ENCODE results near the gene ARHGEF25.
"Not testable (repeated sequence)": the region's sequence is repeated elsewhere in the genome, so short reads cannot be mapped to it uniquely, and the experiment has no call there.

The ARHGEF25 gene

DNA sequence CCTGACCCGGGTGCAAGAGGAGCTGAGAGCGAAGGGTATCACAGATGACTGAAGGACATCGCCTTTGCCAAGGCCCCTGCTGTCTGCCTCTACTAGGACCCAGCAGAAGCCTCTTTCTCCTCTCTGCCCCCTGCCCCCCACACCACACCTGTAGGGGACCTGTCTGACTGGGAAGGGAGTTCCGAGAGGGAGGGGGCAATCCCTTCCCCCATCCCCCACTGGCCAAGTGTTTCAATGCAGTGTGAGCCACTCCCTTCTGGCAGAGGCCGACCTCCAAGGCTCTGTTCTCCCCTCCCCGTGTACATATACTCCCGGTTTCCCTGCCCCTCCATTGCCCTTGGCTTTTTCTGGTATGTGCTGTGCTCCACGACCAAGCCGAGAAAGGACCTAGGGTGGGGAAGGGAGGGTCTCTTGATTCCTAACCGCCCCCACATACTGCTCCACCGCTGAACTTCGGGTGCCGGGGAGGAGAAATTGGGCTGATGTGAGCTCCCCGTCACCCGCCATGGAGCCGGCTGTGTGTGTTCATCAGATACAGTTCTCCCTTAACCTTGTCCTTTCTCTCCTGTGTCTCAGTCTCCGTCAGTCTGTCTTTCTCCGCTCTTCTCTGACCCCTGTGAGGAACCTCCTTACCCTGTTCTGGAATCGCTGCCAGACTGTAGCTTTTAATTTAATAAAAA, 2.0 kb upstream of the ARHGEF25 start:
- no peak for DNase-seq (ENCODE audit: low read depth)

GRCh38 chr12:57609781-57610553, 1.3 kb upstream of the ARHGEF25 start:
- no peak for DNase-seq (ENCODE audit: low read depth)

DNA sequence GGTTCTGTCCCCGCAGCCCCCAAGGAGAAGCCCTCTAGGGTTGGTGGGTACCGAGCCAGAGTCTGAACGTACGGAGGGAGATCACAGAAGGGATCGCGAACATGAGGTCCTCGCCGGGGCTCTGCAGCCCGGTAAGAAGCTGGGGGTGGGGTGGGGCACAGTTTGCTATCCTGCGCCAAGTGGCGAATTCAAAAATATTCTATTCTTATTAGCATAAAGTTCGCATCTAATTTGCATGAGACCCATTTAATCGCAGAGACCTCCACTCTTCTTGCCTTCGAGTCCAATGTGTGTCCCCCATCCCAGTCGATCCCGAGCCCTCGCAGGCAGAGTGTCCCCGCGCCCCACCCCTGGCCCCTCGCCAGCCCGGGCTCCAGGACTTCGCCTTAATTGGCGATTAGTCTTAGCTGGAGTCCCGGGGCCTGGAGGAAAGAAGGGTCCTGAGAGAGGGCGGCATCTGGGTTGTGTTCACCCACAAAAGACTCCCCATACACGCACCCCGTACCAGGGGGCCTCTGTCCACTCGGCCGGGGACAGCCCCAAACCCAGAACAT, 604 bp upstream of the ARHGEF25 start:
- DNase-seq (ENCODE audit: low read depth), result no peak

- no peak for DNase-seq (ENCODE audit: low read depth)
Measured at GRCh38 chr12:57611827-57612710, 834 bp downstream of the ARHGEF25 start.

DNA sequence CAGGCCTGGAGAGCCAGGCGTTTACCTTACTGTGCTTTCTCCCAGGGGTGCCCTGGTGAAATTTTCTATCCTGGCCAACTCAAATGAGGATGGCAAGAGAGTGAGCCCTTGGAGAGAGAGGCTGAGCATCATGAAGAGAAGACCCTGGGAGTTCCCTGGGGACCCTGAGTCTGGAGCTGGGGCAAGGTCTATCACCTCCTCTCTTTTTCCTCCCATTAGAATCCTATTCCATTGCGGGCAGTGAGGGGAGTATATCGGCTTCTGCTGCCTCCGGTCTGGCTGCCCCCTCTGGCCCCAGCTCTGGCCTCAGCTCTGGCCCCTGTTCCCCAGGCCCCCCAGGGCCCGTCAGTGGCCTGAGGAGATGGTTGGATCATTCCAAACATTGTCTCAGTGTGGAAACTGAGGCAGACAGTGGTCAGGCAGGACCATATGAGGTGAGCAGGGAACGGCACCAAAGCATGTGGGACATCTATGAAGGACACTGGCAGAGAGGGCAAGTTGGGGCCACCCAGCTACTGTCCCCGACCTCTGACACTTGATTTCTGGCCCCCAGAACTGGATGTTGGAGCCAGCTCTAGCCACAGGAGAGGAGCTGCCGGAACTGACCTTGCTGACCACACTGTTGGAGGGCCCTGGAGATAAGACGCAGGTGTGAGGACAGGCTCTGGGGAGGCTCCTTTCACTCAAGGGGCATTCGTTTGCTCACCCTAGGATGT, 1.6 kb downstream of the ARHGEF25 start:
- DNase-seq (ENCODE audit: low read depth), result no peak

GRCh38 chr12:57613427-57614109, 2.3 kb downstream of the ARHGEF25 start:
- DNase-seq (ENCODE audit: low read depth), result no peak

GRCh38 chr12:57614178-57614947, 3.1 kb downstream of the ARHGEF25 start:
- no peak for DNase-seq (ENCODE audit: low read depth)

- DNase-seq (ENCODE audit: low read depth), result no peak
Measured at GRCh38 chr12:57614948-57615500, 3.8 kb downstream of the ARHGEF25 start.

- DNase-seq (ENCODE audit: low read depth), result no peak
Measured at GRCh38 chr12:57615637-57616036, 4.4 kb downstream of the ARHGEF25 start.

- no peak for DNase-seq (ENCODE audit: low read depth)
Measured at GRCh38 chr12:57616383-57617101, 5.3 kb downstream of the ARHGEF25 start.

DNA sequence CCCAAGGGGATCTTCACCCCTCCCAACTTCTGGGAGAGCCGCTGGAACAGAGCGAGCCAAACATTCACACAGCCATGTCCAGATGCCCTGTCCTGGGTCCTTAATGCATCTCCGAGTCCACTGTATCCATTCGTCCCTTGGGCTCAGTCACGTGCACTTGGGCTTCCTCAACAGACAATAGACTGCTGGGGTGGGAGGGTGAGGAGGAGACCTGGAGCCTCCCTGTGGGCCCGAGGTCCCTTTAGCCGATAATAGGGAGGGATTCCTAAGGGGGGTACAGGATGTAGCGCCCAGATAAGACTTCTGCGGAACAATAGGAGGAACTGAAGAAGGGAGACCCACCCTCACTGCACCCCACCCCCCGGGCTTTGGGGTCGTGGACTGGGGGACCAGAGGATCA, 6.7 kb downstream of the ARHGEF25 start:
- DNase-seq (ENCODE audit: low read depth), result no peak

DNA sequence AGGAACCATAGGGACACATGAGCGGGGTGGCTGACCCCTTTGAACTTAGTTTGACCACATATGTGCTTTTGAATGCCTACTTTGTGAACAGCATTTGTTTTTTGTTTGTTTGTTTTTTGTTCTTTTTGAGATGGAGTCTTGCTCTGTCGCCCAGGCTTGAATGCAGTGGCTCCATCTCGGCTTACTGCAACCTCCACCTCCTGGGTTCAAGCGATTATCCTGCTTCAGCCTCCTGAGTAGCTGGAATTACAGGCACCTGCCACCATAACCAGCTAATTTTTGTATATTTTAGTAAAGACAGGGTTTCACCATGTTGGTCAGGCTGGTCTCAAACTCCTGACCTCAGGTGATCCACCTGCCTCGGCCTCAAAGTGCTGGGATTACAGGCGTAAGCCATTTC, 7.2 kb downstream of the ARHGEF25 start:
- not testable (repeated sequence) for DNase-seq (ENCODE audit: low read depth)

GRCh38 chr12:57618966-57619433, 7.8 kb downstream of the ARHGEF25 start:
- no peak for DNase-seq (ENCODE audit: low read depth)

GRCh38 chr12:57619434-57620244, 8.4 kb downstream of the ARHGEF25 start:
- DNase-seq (ENCODE audit: low read depth), result no peak

DNA sequence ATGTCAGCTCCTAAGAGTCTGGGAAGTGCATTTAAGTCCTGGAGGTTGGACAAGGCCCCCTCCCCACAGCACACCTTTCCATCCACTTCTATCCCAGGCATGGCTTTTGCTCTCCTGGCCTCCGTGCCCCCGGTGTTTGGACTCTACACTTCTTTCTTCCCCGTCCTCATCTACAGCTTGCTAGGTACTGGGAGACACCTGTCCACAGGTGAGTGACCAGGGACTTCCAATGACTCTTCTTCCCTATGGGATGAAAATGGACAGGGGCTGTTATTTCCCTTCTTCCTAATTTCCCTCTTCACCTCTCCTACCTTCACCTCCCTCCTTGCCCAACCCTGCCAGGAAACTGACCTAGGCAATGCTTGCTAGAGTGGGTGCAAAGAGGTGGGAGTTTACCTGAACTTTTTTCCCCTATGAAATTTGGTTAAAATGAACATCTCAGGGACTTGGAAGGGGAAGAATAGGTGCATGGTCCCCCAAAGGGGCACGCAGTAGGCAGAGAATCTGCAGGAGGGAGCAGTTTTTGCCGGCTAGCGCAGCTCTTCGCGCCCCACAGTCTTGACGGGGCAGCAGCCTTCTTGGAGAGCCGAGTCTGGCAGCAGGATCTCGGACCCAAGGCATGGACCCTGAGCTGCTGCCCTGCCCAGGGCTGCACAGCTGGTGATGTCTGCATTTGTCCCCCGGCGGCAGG, 9.2 kb downstream of the ARHGEF25 start:
- DNase-seq (ENCODE audit: low read depth), result no peak

DNA sequence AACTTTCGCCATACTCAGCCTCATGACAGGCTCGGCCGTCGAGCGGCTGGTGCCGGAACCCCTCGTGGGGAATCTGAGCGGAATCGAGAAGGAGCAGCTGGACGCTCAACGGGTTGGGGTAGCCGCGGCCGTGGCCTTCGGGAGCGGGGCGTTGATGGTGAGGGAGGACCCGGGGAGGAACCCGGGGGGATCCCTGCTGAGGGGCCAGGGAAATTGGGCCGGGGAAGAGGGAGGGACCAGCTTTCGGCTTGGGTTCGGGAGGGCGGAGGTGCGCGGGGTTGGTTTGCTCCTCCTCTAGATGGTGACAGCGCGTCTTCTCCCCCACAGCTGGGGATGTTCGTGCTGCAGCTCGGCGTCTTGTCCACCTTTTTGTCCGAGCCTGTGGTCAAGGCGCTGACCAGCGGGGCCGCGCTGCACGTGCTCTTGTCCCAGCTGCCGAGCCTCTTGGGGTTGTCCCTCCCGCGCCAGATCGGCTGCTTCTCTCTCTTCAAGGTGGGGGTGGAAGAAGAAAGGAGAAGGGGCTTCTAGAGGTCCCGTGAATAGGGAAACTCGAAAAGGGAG, 9.8 kb downstream of the ARHGEF25 start:
- no peak for DNase-seq (ENCODE audit: low read depth)
